GM23338 (cell line): ENCODE data around the gene TNIP1. TPM values are rescaled to one million over a fixed set of nuclear protein-coding genes. Genes with fewer than 3 reads are reported as not detected.

Source experiments
- ATAC-seq: fragments of 200-7000 bp; cut with Tn5 transposase; 3 replicates; pipeline ENCODE4 v1.9.1; 2020
- DNase-seq: peaks from one replicate; pipeline ENCODE4 v3.0.0-alpha.2; 2015; ENCODE audit warnings: low spot score
- H2AFZ ChIP-seq: fragments of 200-600 bp; sonication (generic); 2 replicates; pipeline ENCODE4 v1.8.0; 2016; ENCODE audit warnings: antibody characterized with exemption, mild to moderate bottlenecking, moderate library complexity
- H3F3A ChIP-seq: fragments of 200-600 bp; sonication (generic); replicated peaks from 2 replicates; pipeline ENCODE4 v1.8.0; 2017; ENCODE audit warnings: antibody characterized with exemption, mixed run types, low read depth
- H3K27ac ChIP-seq: fragments of 200-600 bp; sonication (generic); 2 replicates; pipeline ENCODE4 v1.6.1; 2016; ENCODE audit warnings: low read depth
- H3K27me3 ChIP-seq: fragments of 200-600 bp; sonication (generic); 2 replicates; pipeline ENCODE4 v1.8.0; 2016; ENCODE audit warnings: mild to moderate bottlenecking, mixed run types, moderate library complexity; ENCODE audit not compliant: insufficient read depth
- H3K36me3 ChIP-seq: fragments of 200-600 bp; sonication (generic); 2 replicates; pipeline ENCODE4 v1.8.0; 2016; ENCODE audit warnings: mild to moderate bottlenecking; ENCODE audit not compliant: insufficient read depth
- H3K4me1 ChIP-seq: fragments of 200-600 bp; sonication (generic); 2 replicates; pipeline ENCODE4 v1.8.0; 2016; ENCODE audit warnings: mild to moderate bottlenecking, moderate library complexity; ENCODE audit not compliant: insufficient read depth
- H3K4me2 ChIP-seq: fragments of 200-600 bp; sonication (generic); 2 replicates; pipeline ENCODE4 v1.7.1; 2017; ENCODE audit warnings: mixed run types
- H3K4me3 ChIP-seq: fragments of 200-600 bp; sonication (generic); 2 replicates; pipeline ENCODE4 v1.6.1; 2016; ENCODE audit warnings: mixed run types
- H3K79me2 ChIP-seq: fragments of 200-600 bp; sonication (generic); replicated peaks from 2 replicates; pipeline ENCODE4 v1.8.0; 2017; ENCODE audit warnings: mild to moderate bottlenecking; ENCODE audit not compliant: insufficient read depth
- H3K9me2 ChIP-seq: fragments of 200-600 bp; sonication (generic); 2 replicates; pipeline ENCODE4 v1.8.0; 2017; ENCODE audit not compliant: insufficient read depth
- H4K20me1 ChIP-seq: fragments of 200-600 bp; sonication (generic); replicated peaks from 2 replicates; pipeline ENCODE4 v1.8.0; 2017; ENCODE audit warnings: mild to moderate bottlenecking; ENCODE audit not compliant: insufficient read depth
- H3K27ac Mint-ChIP-seq: 2 replicates; pipeline ENCODE4 v1.8.0; 2020; ENCODE audit warnings: inconsistent platforms, mild to moderate bottlenecking, moderate library complexity, mixed read lengths
- H3K27me3 Mint-ChIP-seq: 3 replicates; pipeline ENCODE4 v1.8.0; 2022; ENCODE audit warnings: low read depth, mild to moderate bottlenecking, moderate library complexity, mixed read lengths, inconsistent platforms; ENCODE audit not compliant: insufficient read depth, poor library complexity
- H3K36me3 Mint-ChIP-seq: 3 replicates; pipeline ENCODE4 v1.8.0; 2021; ENCODE audit warnings: low read depth, mild to moderate bottlenecking, inconsistent platforms, moderate library complexity, mixed read lengths
- H3K4me1 Mint-ChIP-seq: 3 replicates; pipeline ENCODE4 v1.8.0; 2020; ENCODE audit warnings: mild to moderate bottlenecking, inconsistent platforms, mixed read lengths
- H3K4me3 Mint-ChIP-seq: 3 replicates; pipeline ENCODE4 v1.8.0; 2021; ENCODE audit warnings: moderate library complexity, mild to moderate bottlenecking, inconsistent platforms, mixed read lengths
- H3K9me3 Mint-ChIP-seq: 3 replicates; pipeline ENCODE4 v1.8.0; 2020; ENCODE audit warnings: moderate library complexity, mild to moderate bottlenecking, inconsistent platforms, mixed read lengths
- EZH2 ChIP-seq: fragments of 200-600 bp; sonication (generic); IDR thresholded peaks from one replicate; pipeline ENCODE4 v1.8.0; 2017; ENCODE audit warnings: antibody characterized with exemption, mild to moderate bottlenecking, low read depth; ENCODE audit not compliant: unreplicated experiment
- EZH2phosphoT487 ChIP-seq: fragments of 200-600 bp; sonication (generic); IDR thresholded peaks from one replicate; pipeline ENCODE4 v1.8.1; 2018; ENCODE audit warnings: antibody characterized with exemption; ENCODE audit not compliant: unreplicated experiment
- JUNB ChIP-seq: IDR thresholded peaks from one replicate; pipeline ENCODE4 v1.6.1; 2016; ENCODE audit warnings: antibody characterized with exemption; ENCODE audit not compliant: unreplicated experiment
- NANOG ChIP-seq: IDR thresholded peaks from 2 replicates; pipeline ENCODE4 v1.6.1; 2016; ENCODE audit warnings: antibody characterized with exemption, borderline replicate concordance
- POLR2AphosphoS5 ChIP-seq: IDR thresholded peaks from 2 replicates; pipeline ENCODE4 v1.6.1; 2016; ENCODE audit warnings: antibody characterized with exemption, low read depth
- STAT1 ChIP-seq: IDR thresholded peaks from one replicate; pipeline ENCODE4 v1.6.1; 2016; ENCODE audit warnings: antibody characterized with exemption; ENCODE audit not compliant: unreplicated experiment
- ZNF114 ChIP-seq: fragments of 250-450 bp; sonication (Bioruptor Pico); IDR thresholded peaks from 2 replicates; pipeline ENCODE4 v1.5.0; 2020; ENCODE audit warnings: mild to moderate bottlenecking, moderate library complexity
- ZNF331 ChIP-seq: fragments of 250-450 bp; sonication (Bioruptor Pico); IDR thresholded peaks from 2 replicates; pipeline ENCODE4 v1.5.0; 2020; ENCODE audit warnings: low read depth, mild to moderate bottlenecking, moderate library complexity
- polyA plus RNA-seq: library from polyadenylated mRNA; unstranded; fragments of >200 nt; fragmentation: Nextera tagmentation; extraction: Ambion mirVana; gene quantifications from 2 replicates; pipeline ENCODE4 v1.2.1, GENCODE V29; 2016
- total RNA-seq: library from RNA; depleted of rRNA; stranded (reverse); fragments of >200 nt; shearing (Covaris generic); gene quantifications from 2 replicates; pipeline ENCODE4 v1.2.3, GENCODE V29; 2014
- TF ChIP-seq, protein P1 (sequence below): IDR thresholded peaks from one replicate; pipeline ENCODE4 v1.6.1; 2018; ENCODE audit warnings: antibody characterized with exemption; ENCODE audit not compliant: unreplicated experiment
- TF ChIP-seq, protein P2 (sequence below): fragments of 250-450 bp; sonication (Bioruptor Pico); IDR thresholded peaks from 2 replicates; pipeline ENCODE4 v1.5.0; 2020; ENCODE audit warnings: mild to moderate bottlenecking, moderate library complexity
- TF ChIP-seq, protein P3 (sequence below): IDR thresholded peaks from 2 replicates; pipeline ENCODE4 v1.6.1; 2016; ENCODE audit warnings: antibody characterized with exemption

Gene TNIP1
- total and polyA plus RNA-seq, 2 experiments from 2014 or later: 10.3 to 29.6 TPM

DNA sequence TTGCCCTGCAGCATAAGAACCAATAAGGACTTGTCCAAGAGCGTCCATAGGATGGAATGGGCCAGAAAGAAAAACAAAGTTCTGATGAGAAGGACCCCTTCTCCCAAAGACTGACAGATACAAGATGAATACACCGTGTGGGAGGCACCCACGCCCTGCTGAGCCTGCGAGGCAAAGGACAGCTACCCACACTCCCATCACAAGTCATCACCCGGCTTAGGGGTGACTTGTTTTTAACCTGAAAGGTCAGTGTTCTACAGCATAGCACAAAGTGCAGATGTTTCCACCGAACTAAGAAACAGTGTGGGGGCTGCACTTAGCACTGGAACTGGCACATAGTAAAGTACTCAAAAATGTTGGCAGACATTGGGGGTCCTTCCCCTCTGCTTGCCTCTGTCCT, 13.9 kb downstream of the TNIP1 start (continued):
- TF ChIP-seq, protein P1, sequence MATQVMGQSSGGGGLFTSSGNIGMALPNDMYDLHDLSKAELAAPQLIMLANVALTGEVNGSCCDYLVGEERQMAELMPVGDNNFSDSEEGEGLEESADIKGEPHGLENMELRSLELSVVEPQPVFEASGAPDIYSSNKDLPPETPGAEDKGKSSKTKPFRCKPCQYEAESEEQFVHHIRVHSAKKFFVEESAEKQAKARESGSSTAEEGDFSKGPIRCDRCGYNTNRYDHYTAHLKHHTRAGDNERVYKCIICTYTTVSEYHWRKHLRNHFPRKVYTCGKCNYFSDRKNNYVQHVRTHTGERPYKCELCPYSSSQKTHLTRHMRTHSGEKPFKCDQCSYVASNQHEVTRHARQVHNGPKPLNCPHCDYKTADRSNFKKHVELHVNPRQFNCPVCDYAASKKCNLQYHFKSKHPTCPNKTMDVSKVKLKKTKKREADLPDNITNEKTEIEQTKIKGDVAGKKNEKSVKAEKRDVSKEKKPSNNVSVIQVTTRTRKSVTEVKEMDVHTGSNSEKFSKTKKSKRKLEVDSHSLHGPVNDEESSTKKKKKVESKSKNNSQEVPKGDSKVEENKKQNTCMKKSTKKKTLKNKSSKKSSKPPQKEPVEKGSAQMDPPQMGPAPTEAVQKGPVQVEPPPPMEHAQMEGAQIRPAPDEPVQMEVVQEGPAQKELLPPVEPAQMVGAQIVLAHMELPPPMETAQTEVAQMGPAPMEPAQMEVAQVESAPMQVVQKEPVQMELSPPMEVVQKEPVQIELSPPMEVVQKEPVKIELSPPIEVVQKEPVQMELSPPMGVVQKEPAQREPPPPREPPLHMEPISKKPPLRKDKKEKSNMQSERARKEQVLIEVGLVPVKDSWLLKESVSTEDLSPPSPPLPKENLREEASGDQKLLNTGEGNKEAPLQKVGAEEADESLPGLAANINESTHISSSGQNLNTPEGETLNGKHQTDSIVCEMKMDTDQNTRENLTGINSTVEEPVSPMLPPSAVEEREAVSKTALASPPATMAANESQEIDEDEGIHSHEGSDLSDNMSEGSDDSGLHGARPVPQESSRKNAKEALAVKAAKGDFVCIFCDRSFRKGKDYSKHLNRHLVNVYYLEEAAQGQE: no peak
- TF ChIP-seq ZNF331 (CRISPR knock-in tag) (no peak), EZH2 (no peak)

DNA sequence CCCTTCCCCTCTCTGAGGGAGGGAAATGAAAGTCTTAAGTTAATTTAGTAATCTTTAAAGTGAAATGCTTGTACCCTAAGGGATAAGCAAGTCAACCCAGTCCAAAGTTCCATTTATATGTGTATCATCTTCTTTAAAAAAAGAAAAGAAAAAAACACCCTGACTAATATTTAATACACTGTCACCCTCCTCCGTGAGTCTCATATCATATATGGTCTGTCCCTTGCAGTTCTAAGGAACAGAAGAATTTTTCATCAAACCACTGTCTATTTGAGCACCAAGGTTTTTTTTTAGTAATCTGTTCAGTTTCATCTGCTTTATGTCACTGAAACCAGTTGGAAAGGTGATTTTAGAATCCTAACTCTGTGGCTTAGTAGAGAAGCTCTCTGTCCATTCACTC, 15.2 kb downstream of the TNIP1 start:
- Mint-ChIP-seq H3K9me3 (no peaks in the 10 kb centered on the region), H3K4me3 (no peak overlapping the region), H3K36me3 (peaks cover 12% of the 10 kb centered on the region; the same call in 2 of the 3 replicates), H3K4me1 (peaks cover 15% of the 10 kb centered on the region), H3K27me3 (peaks cover 1% of the 10 kb centered on the region), H3K27ac (no peak overlapping the region)
- H3F3A ChIP-seq: no peaks in the 10 kb centered on the region
- no peaks in the 10 kb centered on the region for H3K9me2 ChIP-seq
- H3K27me3 ChIP-seq: no peaks in the 10 kb centered on the region
- no peaks in the 10 kb centered on the region for H3K4me1 ChIP-seq
- H4K20me1 ChIP-seq: no peaks in the 10 kb centered on the region; the same call in 1 of the 2 replicates
- no peak for DNase-seq
- H3K36me3 ChIP-seq: no peaks in the 10 kb centered on the region
- no peak for ATAC-seq
- H3K4me3 ChIP-seq: no peak overlapping the region
- H3K79me2 ChIP-seq: peaks cover 5% of the 10 kb centered on the region; the same call in 1 of the 2 replicates
- H3K27ac ChIP-seq: no peak overlapping the region
- no peak overlapping the region for H2AFZ ChIP-seq
- H3K4me2 ChIP-seq: no peak overlapping the region
- TF ChIP-seq ZNF114 (CRISPR knock-in tag) (no peak), JUNB (no peak), ZNF331 (CRISPR knock-in tag) (no peak), NANOG (no peak), POLR2AphosphoS5 (no peak), STAT1 (no peak), EZH2 (no peak), EZH2phosphoT487 (no peak)
- TF ChIP-seq, protein P2, sequence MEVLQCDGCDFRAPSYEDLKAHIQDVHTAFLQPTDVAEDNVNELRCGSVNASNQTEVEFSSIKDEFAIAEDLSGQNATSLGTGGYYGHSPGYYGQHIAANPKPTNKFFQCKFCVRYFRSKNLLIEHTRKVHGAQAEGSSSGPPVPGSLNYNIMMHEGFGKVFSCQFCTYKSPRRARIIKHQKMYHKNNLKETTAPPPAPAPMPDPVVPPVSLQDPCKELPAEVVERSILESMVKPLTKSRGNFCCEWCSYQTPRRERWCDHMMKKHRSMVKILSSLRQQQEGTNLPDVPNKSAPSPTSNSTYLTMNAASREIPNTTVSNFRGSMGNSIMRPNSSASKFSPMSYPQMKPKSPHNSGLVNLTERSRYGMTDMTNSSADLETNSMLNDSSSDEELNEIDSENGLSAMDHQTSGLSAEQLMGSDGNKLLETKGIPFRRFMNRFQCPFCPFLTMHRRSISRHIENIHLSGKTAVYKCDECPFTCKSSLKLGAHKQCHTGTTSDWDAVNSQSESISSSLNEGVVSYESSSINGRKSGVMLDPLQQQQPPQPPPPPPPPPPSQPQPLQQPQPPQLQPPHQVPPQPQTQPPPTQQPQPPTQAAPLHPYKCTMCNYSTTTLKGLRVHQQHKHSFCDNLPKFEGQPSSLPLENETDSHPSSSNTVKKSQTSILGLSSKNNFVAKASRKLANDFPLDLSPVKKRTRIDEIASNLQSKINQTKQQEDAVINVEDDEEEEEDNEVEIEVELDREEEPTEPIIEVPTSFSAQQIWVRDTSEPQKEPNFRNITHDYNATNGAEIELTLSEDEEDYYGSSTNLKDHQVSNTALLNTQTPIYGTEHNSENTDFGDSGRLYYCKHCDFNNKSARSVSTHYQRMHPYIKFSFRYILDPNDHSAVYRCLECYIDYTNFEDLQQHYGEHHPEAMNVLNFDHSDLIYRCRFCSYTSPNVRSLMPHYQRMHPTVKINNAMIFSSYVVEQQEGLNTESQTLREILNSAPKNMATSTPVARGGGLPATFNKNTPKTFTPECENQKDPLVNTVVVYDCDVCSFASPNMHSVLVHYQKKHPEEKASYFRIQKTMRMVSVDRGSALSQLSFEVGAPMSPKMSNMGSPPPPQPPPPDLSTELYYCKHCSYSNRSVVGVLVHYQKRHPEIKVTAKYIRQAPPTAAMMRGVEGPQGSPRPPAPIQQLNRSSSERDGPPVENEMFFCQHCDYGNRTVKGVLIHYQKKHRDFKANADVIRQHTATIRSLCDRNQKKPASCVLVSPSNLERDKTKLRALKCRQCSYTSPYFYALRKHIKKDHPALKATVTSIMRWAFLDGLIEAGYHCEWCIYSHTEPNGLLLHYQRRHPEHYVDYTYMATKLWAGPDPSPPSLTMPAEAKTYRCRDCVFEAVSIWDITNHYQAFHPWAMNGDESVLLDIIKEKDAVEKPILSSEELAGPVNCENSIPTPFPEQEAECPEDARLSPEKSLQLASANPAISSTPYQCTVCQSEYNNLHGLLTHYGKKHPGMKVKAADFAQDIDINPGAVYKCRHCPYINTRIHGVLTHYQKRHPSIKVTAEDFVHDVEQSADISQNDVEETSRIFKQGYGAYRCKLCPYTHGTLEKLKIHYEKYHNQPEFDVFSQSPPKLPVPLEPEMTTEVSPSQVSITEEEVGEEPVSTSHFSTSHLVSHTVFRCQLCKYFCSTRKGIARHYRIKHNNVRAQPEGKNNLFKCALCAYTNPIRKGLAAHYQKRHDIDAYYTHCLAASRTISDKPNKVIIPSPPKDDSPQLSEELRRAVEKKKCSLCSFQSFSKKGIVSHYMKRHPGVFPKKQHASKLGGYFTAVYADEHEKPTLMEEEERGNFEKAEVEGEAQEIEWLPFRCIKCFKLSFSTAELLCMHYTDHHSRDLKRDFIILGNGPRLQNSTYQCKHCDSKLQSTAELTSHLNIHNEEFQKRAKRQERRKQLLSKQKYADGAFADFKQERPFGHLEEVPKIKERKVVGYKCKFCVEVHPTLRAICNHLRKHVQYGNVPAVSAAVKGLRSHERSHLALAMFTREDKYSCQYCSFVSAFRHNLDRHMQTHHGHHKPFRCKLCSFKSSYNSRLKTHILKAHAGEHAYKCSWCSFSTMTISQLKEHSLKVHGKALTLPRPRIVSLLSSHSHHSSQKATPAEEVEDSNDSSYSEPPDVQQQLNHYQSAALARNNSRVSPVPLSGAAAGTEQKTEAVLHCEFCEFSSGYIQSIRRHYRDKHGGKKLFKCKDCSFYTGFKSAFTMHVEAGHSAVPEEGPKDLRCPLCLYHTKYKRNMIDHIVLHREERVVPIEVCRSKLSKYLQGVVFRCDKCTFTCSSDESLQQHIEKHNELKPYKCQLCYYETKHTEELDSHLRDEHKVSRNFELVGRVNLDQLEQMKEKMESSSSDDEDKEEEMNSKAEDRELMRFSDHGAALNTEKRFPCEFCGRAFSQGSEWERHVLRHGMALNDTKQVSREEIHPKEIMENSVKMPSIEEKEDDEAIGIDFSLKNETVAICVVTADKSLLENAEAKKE (CRISPR knock-in tag): no peak
- TF ChIP-seq, protein P1: no peak
- TF ChIP-seq, protein P3, sequence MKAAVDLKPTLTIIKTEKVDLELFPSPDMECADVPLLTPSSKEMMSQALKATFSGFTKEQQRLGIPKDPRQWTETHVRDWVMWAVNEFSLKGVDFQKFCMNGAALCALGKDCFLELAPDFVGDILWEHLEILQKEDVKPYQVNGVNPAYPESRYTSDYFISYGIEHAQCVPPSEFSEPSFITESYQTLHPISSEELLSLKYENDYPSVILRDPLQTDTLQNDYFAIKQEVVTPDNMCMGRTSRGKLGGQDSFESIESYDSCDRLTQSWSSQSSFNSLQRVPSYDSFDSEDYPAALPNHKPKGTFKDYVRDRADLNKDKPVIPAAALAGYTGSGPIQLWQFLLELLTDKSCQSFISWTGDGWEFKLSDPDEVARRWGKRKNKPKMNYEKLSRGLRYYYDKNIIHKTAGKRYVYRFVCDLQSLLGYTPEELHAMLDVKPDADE: no peak
